T-helper 22 cell (primary cell): Measurements from ENCODE around the gene DNAJB8.

Experiments
- DNase-seq: peaks from one replicate; pipeline ENCODE4 v3.0.0-alpha.2; 2020; ENCODE audit warnings: low read depth

The DNAJB8 gene

GRCh38 chr3:128425846-128426127 lies 40.9 kb downstream of the DNAJB8 start:
- DNase-seq = no peak

DNA sequence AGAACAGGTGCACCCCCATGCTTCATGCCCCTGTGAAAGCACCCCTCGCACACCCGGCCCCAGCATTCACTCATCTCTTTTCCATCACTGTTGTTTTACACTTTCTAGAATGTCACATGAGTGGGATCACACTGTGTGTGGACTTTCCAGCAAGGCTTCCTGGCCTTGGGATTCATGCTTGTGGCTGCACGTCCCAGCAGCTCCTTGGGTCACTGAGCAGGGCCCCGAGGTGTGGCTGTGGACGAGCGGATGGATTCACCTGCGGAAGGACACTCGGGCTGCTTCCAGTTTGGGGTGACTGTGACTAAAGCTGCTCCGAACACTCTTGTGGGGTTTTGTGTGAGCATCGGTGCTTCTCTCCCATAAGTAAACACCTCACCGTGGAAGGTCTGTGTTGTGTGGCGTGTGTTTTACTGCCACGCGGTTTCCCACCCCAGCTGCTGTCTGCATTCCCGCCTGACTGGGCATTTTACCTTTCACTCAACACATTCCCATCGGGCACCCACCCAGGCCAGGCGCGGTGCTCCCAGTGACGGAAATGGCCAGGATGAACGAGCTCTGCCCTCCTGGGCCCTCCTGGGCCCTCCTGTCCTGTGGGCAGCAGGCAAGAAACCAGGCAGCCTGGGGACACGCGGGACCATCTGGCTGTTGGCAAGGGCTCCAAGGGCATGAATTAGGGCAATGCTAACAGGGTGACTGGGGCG lies 41.4 kb downstream of the DNAJB8 start:
- DNase-seq = no peak

DNA sequence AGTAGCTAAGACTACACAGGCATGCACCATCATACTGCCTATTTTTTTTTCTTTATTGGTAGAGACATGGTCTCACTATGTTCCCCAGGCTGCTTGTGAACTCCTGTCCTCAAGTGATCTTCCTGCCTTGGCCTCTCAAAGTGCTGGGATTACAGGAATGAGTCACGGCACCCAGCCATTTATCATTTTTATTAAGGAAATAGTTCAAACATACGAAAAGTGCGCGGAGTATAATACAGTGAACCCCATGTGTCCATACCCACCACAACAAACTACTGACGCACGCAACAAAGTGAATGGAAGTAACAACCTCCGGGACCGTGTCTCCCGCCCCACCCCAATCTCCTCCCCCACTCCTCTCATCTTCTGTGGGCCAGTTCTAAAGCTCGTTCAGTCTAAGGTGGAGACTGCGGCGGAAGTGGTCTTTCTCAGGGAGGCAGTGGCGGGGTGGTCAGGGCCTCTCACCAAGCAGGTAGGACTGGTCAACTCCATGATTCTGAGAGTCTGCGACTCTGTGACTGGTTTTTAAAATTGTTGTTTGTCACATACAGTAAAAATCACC lies 42.1 kb downstream of the DNAJB8 start:
- DNase-seq = no peak

GRCh38 chr3:128423525-128424147 lies 43.1 kb downstream of the DNAJB8 start:
- no peak for DNase-seq

- no peak for DNase-seq
Measured at GRCh38 chr3:128422762-128423524, 43.7 kb downstream of the DNAJB8 start.

GRCh38 chr3:128421966-128422365 lies 44.7 kb downstream of the DNAJB8 start:
- DNase-seq = no peak

DNA sequence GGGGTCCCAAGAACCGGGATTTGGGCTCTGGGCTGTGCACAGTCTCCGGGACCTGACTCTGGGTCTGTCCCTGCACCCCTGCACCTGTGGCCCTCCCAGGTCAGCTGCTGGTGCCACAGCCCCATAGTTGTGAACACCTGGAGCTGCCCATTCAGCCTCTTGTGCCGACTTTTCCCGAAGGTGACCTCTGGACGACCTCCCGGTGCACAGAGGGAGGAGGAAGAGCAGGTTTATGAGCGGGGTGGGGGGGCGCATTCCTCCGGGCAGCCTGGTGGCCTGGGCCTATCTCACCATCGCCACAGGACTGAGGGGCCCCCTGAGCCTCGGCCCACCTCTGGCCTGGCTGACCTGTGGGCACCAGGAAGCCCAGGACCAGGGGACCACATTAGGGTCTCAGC lies 45.3 kb downstream of the DNAJB8 start:
- DNase-seq = no peak

GRCh38 chr3:128420720-128421438 lies 45.8 kb downstream of the DNAJB8 start:
- DNase-seq = no peak

GRCh38 chr3:128420289-128420688 lies 46.4 kb downstream of the DNAJB8 start:
- no peak for DNase-seq

- no peak for DNase-seq
Measured at GRCh38 chr3:128419311-128419710, 47.4 kb downstream of the DNAJB8 start.

- DNase-seq = no peak
Measured at GRCh38 chr3:128418900-128419299, 47.8 kb downstream of the DNAJB8 start.

GRCh38 chr3:128416578-128417211 lies 50.0 kb downstream of the DNAJB8 start:
- DNase-seq = no peak

DNA sequence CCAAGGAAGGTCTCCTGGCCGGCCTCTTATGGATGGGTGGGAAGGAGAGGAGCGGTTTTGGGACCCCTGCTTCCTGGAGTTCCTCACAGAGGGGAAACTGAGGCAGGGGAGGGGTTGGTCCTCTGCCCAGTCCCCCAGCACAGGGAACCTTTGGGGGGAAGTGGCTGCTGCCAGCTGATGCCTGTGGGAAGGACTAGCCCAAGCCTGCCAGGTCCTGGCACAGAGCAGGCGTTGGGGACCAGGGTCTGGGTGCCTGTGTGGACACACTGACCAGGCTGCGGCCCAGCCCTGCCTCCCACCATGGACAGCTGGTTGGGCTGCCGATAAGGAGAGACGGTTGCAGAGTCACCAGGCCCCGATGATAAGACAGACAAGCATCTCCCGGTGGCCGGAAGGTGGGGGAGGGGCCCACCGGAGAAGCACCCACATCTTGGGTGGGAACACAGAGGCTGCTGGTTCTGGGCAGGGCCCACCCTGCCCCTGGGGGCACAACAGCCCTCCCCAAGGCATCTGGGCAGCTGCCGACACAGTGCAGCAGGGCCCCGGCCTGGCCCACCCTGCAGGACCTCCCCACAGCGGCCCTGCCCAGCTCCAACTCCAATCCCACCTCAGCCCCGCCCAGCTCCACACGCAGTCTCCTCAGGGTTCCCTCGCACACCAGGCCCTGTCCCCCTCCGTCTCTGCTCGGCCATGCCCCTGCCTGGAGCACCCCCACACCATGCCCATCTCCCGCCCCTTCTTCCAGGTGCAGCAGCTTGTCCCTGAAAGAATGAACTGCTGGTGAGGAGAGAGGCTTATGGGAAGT lies 50.7 kb downstream of the DNAJB8 start:
- no peak for DNase-seq

- no peak for DNase-seq
Measured at GRCh38 chr3:128415200-128415772, 51.4 kb downstream of the DNAJB8 start.

DNA sequence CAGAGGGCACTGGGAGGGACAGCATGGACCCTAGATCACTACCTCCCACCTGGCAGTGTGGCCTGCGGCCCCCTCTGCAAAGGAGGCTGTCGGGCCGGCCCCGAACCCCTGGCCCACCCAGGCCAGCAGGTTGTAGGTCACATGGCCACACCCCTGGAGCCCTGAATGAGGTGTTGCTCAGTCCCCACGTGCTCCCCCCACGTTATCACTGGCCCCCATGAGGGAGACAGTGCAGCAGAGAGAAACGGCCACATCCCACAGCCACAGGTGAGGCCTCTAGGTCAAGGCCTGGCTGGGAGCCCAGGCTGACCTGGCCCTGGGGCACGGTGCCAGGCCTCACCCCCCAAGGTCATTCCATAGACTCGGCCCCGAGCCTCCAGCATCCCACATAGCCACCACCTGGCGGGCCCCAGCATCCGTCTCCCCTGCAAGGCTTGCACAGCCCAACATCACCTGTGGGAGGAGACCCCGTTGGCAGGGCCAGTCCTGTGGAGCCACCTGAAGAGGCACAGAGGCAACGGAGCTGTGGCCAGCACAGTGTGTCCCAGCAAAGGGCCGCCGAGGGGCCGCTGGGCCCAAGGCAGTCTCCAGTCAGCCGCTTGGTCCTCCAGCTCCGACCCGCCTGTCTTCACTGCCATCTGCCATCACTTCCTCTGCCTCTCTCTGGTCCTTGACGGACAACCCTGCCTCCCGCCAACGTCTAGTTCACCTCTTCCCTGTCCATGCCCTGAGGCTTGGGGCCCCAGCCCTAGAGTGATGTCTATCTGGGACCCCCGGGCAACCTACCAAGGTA lies 53.1 kb downstream of the DNAJB8 start:
- DNase-seq = no peak

GRCh38 chr3:128413003-128413370 lies 53.7 kb downstream of the DNAJB8 start:
- no peak for DNase-seq
